WI38 (cell line): ENCODE measurements around the gene CCDC181.

Source experiments
- H3K4me3 ChIP-seq: 2 replicates; pipeline ENCODE4 v1.5.1; 2011; ENCODE audit warnings: low read depth, mild to moderate bottlenecking, control low read depth, low read length
- CTCF ChIP-seq: IDR thresholded peaks from 2 replicates; pipeline ENCODE4 v1.5.1; 2012; ENCODE audit warnings: low read depth, mild to moderate bottlenecking, control low read depth, low read length

The CCDC181 gene

GRCh38 chr1:169368406-169368769 is 58.9 kb downstream of the CCDC181 start:
- TF ChIP-seq CTCF = no peak
- H3K4me3 ChIP-seq = peak overlapping the region; percentile 91

GRCh38 chr1:169367686-169368405 is 59.4 kb downstream of the CCDC181 start, which contains the start of the genes BLZF1 and NME7:
BLZF1 (plus strand) TSS chr1:169368195; CDS start chr1:169369523, 1,328 bp downstream.
NME7 (minus strand) TSS chr1:169367797; CDS start chr1:169367710, 87 bp downstream.
- peak within 1 kb of the TSS; percentile 91 for H3K4me3 ChIP-seq
- no peak for TF ChIP-seq CTCF

- TF ChIP-seq CTCF = no peak
- peak overlapping the region; percentile 91 for H3K4me3 ChIP-seq
These were observed 60.1 kb downstream of the CCDC181 start for GRCh38 chr1:169367096-169367685.

GRCh38 chr1:169364948-169365347 is 62.3 kb downstream of the CCDC181 start:
- H3K4me3 ChIP-seq = no peak overlapping the region
- no peak for TF ChIP-seq CTCF

GRCh38 chr1:169363046-169363730 is 64.1 kb downstream of the CCDC181 start:
- no peak overlapping the region for H3K4me3 ChIP-seq
- no peak for TF ChIP-seq CTCF

- TF ChIP-seq CTCF = no peak
- no peak overlapping the region for H3K4me3 ChIP-seq
These were observed 66.0 kb downstream of the CCDC181 start for GRCh38 chr1:169361281-169361680.

GRCh38 chr1:169360415-169360814 is 66.9 kb downstream of the CCDC181 start:
- no peak for TF ChIP-seq CTCF
- H3K4me3 ChIP-seq = no peak overlapping the region
